ENCODE measurements around the gene DOCK8. TPM values are rescaled to one million over a fixed set of nuclear protein-coding genes. Genes with fewer than 3 reads are reported as not detected.
A peak's percentile ranks its signal among the peaks of the same experiment; 100 is the strongest.

DOCK8 gene
- total and polyA plus RNA-seq, 2 of the 13 experiments (the other 11 are each of a cell fraction or from before 2014, with no cell fraction given), result 0.28 to 0.38 TPM

DNA sequence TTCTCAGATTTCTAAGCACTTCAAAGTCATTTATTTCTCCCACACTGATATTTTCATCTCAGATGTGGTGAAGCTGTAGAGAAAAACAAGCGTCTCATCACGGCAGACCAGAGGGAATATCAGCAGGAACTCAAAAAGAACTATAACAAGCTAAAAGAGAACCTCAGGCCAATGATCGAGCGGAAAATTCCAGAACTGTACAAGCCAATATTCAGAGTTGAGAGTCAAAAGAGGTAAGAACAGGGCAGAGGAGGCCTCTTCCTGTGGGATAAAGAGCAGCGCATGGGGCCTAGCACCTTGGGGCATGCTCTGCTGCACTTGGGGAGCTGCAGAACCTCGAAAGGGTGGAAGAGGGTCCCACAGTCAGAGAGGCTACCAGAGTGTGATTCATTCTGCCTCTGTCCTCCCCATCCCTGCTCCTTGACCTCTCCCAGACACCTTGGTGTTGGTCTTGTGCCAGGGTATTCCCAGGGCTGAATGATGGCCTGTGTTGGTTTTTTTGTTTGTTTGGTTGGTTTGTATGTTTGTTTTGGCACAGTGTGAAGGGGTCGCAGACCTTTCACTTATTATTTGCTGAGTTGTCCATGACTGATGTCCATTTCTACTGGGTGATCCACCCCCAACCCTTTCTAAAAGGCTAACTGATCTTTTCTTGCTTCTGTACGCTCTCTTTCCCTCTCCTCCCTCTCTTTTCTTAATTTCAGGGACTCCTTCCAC lies 248.9 kb downstream of the DOCK8 start (continued):
- TF ChIP-seq ZNF414 (CRISPR knock-in tag; IDR thresholded peaks at IDR 0.05) (no peak), ZFX (CRISPR knock-in tag; IDR thresholded peaks at IDR 0.05; ENCODE audit: low read depth) (no peak), FOSL2 (CRISPR knock-in tag; IDR thresholded peaks at IDR 0.05) (peak; percentile 61), ZMYM3 (CRISPR knock-in tag; IDR thresholded peaks at IDR 0.05) (no peak), NR0B2 (CRISPR knock-in tag; IDR thresholded peaks at IDR 0.05) (no peak), BRD4 (CRISPR knock-in tag; IDR thresholded peaks at IDR 0.05) (no peak), ZNF660 (CRISPR knock-in tag; IDR thresholded peaks at IDR 0.05; ENCODE audit: borderline replicate concordance, low read depth) (no peak), ZNF704 (CRISPR knock-in tag; IDR thresholded peaks at IDR 0.05; ENCODE audit: borderline replicate concordance) (no peak), XBP1 (CRISPR knock-in tag; IDR thresholded peaks at IDR 0.05) (no peak), IKZF1 (IDR thresholded peaks at IDR 0.05) (no peak), RFX3 (CRISPR knock-in tag; IDR thresholded peaks at IDR 0.05) (no peak), ARID5B (CRISPR knock-in tag; IDR thresholded peaks at IDR 0.05) (peak; percentile 57; the same call in 1 of the 2 replicates), ZNF737 (CRISPR knock-in tag; IDR thresholded peaks at IDR 0.05; ENCODE audit: borderline replicate concordance) (no peak), SNAI1 (CRISPR knock-in tag; IDR thresholded peaks at IDR 0.05; ENCODE audit: borderline replicate concordance) (no peak), FOXP1 (IDR thresholded peaks at IDR 0.05) (no peak), FOXP1 (CRISPR knock-in tag; IDR thresholded peaks at IDR 0.05) (peak; percentile 51; the same call in 1 of the 2 replicates), ZNF326 (CRISPR knock-in tag; IDR thresholded peaks at IDR 0.05; ENCODE audit: borderline replicate concordance) (no peak), SPEN (CRISPR knock-in tag; IDR thresholded peaks at IDR 0.05; ENCODE audit: low read depth) (no peak), NR3C1 (CRISPR knock-in tag; IDR thresholded peaks at IDR 0.05) (no peak), ZIK1 (CRISPR knock-in tag; IDR thresholded peaks at IDR 0.05; ENCODE audit: borderline replicate concordance, low read depth) (no peak), ZNF230 (CRISPR knock-in tag; IDR thresholded peaks at IDR 0.05) (no peak)
- TF ChIP-seq, protein P1, sequence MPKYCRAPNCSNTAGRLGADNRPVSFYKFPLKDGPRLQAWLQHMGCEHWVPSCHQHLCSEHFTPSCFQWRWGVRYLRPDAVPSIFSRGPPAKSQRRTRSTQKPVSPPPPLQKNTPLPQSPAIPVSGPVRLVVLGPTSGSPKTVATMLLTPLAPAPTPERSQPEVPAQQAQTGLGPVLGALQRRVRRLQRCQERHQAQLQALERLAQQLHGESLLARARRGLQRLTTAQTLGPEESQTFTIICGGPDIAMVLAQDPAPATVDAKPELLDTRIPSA (CRISPR knock-in tag; IDR thresholded peaks at IDR 0.05; ENCODE audit: borderline replicate concordance), result no peak
- TF ChIP-seq, protein P2, sequence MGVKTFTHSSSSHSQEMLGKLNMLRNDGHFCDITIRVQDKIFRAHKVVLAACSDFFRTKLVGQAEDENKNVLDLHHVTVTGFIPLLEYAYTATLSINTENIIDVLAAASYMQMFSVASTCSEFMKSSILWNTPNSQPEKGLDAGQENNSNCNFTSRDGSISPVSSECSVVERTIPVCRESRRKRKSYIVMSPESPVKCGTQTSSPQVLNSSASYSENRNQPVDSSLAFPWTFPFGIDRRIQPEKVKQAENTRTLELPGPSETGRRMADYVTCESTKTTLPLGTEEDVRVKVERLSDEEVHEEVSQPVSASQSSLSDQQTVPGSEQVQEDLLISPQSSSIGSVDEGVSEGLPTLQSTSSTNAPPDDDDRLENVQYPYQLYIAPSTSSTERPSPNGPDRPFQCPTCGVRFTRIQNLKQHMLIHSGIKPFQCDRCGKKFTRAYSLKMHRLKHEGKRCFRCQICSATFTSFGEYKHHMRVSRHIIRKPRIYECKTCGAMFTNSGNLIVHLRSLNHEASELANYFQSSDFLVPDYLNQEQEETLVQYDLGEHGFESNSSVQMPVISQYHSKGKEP (CRISPR knock-in tag; IDR thresholded peaks at IDR 0.05), result no peak
